IPS-15b (cell line): ENCODE measurements around the gene GORASP1.
"Not testable (repeated sequence)": the region's sequence is repeated elsewhere in the genome, so short reads cannot be mapped to it uniquely, and the experiment has no call there.

ENCODE experiments used
- H3K27me3 ChIP-seq: one replicate; pipeline ENCODE4 v1.6.1; 2013; ENCODE audit warnings: low read length; ENCODE audit not compliant: control insufficient read depth, insufficient read depth
- H3K36me3 ChIP-seq: one replicate; pipeline ENCODE4 v1.6.1; 2013; ENCODE audit warnings: low read length; ENCODE audit not compliant: control insufficient read depth, insufficient read depth
- H3K4me1 ChIP-seq: one replicate; pipeline ENCODE4 v1.6.1; 2013; ENCODE audit warnings: mild to moderate bottlenecking, low read length; ENCODE audit not compliant: control insufficient read depth, insufficient read depth
- H3K4me3 ChIP-seq: one replicate; pipeline ENCODE4 v1.5.1; 2013; ENCODE audit warnings: low read depth, low read length
- H3K9ac ChIP-seq: one replicate; pipeline ENCODE4 v1.6.1; 2013; ENCODE audit warnings: low read depth, mild to moderate bottlenecking, low read length
- H3K9me3 ChIP-seq: one replicate; pipeline ENCODE4 v1.6.1; 2013; ENCODE audit warnings: mild to moderate bottlenecking, low read length; ENCODE audit not compliant: control insufficient read depth, insufficient read depth

The GORASP1 gene

DNA sequence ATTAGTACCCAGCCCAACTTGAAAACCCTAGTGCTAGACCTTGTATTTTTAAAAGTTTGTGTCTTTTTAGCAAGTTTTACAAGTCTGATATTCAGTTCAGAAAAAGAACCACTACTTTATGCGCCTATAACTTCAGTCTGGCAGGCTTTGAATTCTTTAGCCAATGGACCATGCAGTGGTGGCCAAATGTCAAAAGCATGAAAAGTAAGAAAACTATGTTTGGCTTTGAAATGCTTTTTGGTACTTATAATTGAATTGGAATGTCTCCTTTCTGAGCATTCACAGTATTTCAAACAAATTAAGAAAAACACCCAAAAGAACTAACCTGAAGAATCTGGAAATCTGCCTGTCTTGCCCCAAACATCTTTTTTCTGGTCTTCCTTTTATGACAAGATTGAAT lies 42.8 kb downstream of the GORASP1 start:
- Histone ChIP-seq H3K4me3 (no peak overlapping the region), H3K4me1 (no peaks in the 10 kb centered on the region), H3K36me3 (no peaks in the 10 kb centered on the region), H3K9me3 (no peaks in the 10 kb centered on the region), H3K9ac (no peak overlapping the region), H3K27me3 (no peaks in the 10 kb centered on the region)

DNA sequence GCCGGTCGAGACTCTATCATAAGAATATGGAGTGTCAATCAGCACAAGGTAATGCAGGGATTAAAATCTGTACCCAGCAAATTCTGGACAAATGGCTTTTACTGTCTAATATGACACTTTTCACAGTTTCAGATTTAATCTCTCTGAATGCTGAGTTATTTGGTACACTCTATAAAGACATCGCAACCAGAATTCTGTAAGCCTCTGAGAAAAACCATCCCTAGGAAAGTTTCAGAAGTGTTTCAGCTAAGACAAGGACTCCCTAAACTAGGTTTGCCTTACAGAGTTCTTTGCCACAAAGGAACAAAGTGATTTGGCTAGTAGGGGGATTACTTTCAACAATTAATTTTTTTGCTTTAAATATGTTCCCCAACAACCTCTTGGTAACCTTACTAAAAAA lies 44.3 kb downstream of the GORASP1 start:
- peaks cover 2% of the 10 kb centered on the region for H3K4me1 ChIP-seq
- no peaks in the 10 kb centered on the region for H3K36me3 ChIP-seq
- no peaks in the 10 kb centered on the region for H3K27me3 ChIP-seq
- H3K9ac ChIP-seq = no peak overlapping the region
- no peaks in the 10 kb centered on the region for H3K9me3 ChIP-seq
- H3K4me3 ChIP-seq = no peak overlapping the region

DNA sequence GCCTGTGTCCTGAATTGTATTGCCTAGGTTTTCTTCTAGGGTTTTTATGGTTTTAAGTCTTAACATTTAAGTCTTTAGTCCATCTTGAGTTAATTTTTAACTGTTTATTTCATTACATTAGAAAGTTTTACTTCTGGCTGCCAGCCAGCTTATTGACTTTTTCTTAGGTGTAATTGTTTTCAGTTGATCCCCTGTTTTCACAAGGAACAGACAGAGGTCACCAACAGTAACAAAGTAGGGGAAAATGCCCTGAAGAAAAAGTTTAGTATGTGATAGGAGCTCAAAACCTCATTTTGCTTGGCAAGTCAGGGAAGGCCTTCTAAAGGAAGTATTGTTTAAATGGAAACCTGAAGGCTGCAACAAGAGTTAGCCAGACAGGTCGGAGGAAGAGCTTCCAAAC lies 45.2 kb downstream of the GORASP1 start:
- Histone ChIP-seq H3K36me3 (no peaks in the 10 kb centered on the region), H3K4me1 (peaks cover 2% of the 10 kb centered on the region), H3K27me3 (no peaks in the 10 kb centered on the region), H3K9ac (no peak overlapping the region), H3K4me3 (no peak overlapping the region), H3K9me3 (no peaks in the 10 kb centered on the region)

DNA sequence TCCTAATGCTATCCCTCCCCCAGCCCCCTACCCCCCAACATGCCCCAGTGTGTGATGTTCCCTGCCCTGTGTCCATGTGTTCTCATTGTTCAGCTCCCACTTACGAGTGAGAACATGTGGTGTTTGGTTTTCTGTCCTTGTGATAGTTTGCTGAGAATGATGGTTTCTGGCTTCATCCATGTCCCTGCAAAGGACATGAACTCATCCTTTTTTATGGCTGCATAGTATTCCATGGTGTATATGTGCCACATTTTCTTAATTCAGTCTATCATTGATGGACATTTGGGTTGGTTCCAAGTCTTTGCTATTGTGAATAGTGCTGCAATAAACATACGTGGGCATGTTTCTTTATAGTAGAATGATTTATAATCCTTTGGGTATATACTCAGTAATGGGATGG lies 46.2 kb downstream of the GORASP1 start:
- H3K9me3 ChIP-seq, H3K4me1 ChIP-seq, H3K4me3 ChIP-seq, H3K9ac ChIP-seq, H3K36me3 ChIP-seq, H3K27me3 ChIP-seq: not testable (repeated sequence)

DNA sequence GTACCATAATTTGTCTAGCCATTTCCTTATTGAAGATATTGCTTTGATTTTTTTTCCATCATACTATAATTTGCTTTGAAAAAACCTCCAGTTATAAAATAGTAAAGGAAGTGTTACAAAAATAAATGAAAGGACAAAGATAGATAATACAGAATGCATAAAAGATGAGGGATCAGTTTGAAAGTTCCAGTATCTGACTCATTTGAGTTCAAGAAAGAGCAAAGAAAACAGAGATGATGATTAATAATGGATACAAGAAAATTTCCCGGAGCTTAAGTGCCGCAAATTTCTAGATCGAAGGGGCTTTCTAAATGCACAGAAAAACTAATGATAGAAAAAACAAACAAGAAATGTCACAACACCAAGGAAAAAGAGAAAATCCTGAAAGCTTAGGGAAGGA lies 51.3 kb downstream of the GORASP1 start:
- H3K4me1 ChIP-seq = peaks cover 2% of the 10 kb centered on the region
- H3K9ac ChIP-seq = no peak overlapping the region
- no peak overlapping the region for H3K4me3 ChIP-seq
- no peaks in the 10 kb centered on the region for H3K36me3 ChIP-seq
- no peaks in the 10 kb centered on the region for H3K9me3 ChIP-seq
- H3K27me3 ChIP-seq = no peaks in the 10 kb centered on the region

DNA sequence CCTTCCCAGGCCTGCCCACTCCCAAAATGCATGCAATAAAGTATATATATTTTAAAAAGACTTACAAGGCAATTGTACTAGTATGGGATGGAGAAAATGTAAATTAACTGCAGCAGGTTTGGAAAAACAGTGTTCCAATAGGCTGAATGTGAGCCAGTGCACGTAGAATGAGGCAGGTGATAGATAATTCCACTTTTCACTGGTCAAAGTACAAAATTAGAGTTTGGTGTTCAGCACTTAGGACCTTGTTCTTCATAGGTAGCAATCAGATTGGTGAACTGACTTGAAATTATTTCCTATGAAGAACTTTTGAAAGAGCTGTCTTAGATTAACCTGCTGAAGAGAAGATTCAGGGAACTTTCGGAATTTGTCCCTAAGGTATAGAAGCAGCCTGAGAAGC lies 53.7 kb downstream of the GORASP1 start:
- Histone ChIP-seq H3K27me3 (no peaks in the 10 kb centered on the region), H3K36me3 (no peaks in the 10 kb centered on the region), H3K9me3 (no peaks in the 10 kb centered on the region), H3K9ac (no peak overlapping the region), H3K4me1 (no peaks in the 10 kb centered on the region), H3K4me3 (no peak overlapping the region)

DNA sequence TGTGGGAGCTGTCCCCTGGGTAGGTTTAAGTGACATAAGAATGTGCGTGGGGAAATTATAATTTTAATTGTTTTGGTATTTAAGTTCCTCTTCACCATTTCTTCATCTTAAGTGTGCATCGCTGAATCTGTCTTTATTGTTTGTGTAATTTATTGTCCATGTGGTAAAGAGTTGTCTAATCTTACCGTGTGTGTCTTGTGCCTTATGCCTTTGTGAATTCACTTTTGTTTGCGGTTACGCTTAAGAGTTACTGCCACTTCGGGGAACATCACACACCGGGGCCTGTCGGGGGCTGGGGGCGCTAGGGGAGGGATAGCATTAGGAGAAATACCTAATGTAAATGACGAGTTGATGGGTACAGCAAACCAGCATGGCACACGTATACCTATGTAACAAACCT lies 54.8 kb downstream of the GORASP1 start:
- H3K4me3 ChIP-seq = peak overlapping the region; percentile 98
- no peaks in the 10 kb centered on the region for H3K4me1 ChIP-seq
- H3K27me3 ChIP-seq = no peaks in the 10 kb centered on the region
- H3K36me3 ChIP-seq = no peaks in the 10 kb centered on the region
- H3K9ac ChIP-seq = peak overlapping the region; percentile 96
- H3K9me3 ChIP-seq = no peaks in the 10 kb centered on the region

DNA sequence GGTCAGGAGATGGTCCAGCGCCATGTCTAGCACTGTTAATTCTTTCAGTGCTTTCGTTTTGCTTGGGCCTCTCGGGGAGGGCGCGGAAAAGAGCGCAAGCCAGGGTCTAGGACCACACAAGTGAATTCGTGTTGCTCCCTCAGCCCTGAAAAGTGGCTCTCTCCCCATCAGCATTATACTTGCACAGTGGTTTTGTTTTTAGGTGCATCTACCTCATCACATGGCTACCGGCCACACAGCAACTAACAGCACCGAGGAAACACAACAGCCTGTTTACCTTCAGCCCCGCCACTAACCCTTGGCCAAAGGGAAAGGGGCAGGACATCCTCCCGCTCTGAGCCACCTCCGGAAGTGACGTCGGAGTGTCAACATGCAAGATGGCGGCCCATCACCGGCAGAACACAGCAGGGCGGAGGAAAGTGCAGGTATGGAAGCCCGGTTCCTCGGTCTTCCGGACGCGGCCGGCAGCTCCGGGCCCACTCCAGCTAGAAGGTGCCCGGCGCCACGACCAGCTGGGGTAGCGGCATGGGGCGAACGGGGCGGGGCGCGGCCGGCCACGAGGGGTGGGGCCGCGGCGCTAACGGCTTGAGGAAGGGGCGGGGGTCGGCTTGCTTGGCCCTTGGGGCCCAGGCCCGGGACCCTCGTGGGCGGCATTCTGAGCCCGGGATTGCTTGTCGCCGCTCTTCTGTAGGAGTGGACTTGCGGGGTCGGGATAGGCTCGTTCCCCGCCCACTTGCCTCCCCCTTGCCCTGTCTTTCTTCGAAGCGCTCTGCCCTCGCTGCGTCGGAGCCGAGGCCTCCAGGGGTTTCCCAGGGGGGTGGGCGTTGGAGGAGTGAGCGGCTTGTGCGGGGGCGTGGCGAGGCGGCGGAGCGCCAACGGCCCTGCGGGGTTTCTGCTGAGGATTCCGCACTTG lies 55.5 kb downstream of the GORASP1 start, which contains the start of the genes SCN11A and WDR48:
Gene SCN11A (minus strand): TSS at position 296 of the 913 bp plus-strand sequence. CDS start 101,582 bp downstream, outside the sequence.
Gene WDR48 (plus strand): TSS at position 368 of the 913 bp plus-strand sequence. CDS start 10 bp downstream, at position 378.
- Histone ChIP-seq H3K4me3 (peak within 1 kb of the TSS; percentile 98), H3K4me1 (no peaks in the 10 kb centered on the region)

DNA sequence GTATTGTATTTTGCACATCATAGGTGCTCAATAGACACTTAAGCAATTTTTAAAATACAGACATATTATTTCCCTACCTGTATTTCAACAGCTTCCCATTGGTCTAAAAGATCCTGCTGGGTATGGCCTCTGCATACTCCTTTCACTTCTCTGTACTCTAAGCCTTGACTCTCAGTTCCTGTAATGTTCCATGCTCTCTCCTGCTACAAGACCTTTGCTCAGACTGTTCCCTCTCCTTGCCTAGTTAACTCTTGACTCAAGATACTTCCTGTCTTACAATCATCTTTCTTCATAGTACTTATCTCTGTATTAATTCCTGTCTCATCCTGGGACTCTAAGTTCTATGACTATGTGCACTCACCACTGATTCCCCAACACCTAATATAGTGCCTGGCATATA lies 57.4 kb downstream of the GORASP1 start:
- H3K4me1 ChIP-seq = no peaks in the 10 kb centered on the region
- H3K27me3 ChIP-seq = no peaks in the 10 kb centered on the region
- H3K4me3 ChIP-seq = no peak overlapping the region
- H3K9me3 ChIP-seq = no peaks in the 10 kb centered on the region
- H3K36me3 ChIP-seq = no peaks in the 10 kb centered on the region
- no peak overlapping the region for H3K9ac ChIP-seq

More for the DNA sequence above, 55.5 kb downstream of the GORASP1 start, which contains the start of the genes SCN11A and WDR48:
- peak within 1 kb of the TSS; percentile 96 for H3K9ac ChIP-seq
- H3K27me3 ChIP-seq = no peaks in the 10 kb centered on the region
- H3K9me3 ChIP-seq = no peaks in the 10 kb centered on the region
- no peaks in the 10 kb centered on the region for H3K36me3 ChIP-seq
